SH-SY5Y (cell line): ENCODE measurements around the gene FXR2.

ENCODE experiments used
- GATA2 ChIP-seq: IDR thresholded peaks from 2 replicates; pipeline ENCODE4 v1.6.1; 2011; ENCODE audit warnings: mild to moderate bottlenecking, low read depth, low read length
- GATA3 ChIP-seq: IDR thresholded peaks from 2 replicates; pipeline ENCODE4 v1.6.1; 2011; ENCODE audit warnings: low read depth, mild to moderate bottlenecking, low read length, moderate library complexity

The FXR2 gene

GRCh38 chr17:7555320-7555948 is 59.3 kb downstream of the FXR2 start:
- TF ChIP-seq GATA2: no peak
- no peak for TF ChIP-seq GATA3

DNA sequence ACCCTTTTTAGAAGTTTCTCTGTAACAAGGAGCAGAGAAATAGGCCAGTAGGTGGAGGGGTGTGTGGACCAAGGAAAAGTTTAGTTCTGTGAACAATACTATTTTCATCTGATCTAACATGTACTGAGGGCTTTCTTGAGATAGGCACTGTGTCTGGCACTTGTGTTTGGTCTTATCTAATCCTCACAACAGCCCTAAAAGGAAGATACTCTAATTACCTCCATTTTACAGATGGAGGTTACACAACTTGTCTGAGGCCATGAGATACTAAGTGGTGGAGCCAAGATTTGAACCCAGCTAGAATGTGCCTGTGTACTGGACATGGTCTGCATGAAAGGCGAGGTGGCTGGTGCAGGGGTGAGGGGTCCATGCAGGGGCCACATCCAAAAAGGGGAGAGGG is 61.3 kb downstream of the FXR2 start:
- TF ChIP-seq GATA3 (no peak), GATA2 (no peak)

GRCh38 chr17:7552621-7553051 is 62.1 kb downstream of the FXR2 start:
- no peak for TF ChIP-seq GATA2
- TF ChIP-seq GATA3: no peak

DNA sequence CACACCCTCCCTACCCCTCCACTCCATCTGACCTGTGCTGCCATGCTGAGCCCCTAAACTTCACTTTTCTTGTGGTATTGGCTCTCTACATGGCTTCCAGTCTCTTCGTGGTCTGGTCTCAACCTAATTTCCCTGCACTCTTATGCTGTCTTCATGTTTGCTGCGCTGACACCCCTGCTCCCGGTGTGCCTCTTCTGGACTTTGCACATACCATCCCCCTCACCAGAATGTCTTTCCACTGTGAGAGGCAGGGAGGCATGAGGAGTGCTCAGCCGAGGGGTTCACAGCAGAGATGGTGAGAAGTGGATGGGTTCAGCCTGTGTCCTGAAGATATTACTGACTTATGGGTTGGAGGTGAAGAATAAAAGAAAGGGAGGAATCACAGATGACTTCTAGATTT is 63.3 kb downstream of the FXR2 start:
- TF ChIP-seq GATA3: no peak
- TF ChIP-seq GATA2: no peak

GRCh38 chr17:7550344-7550743 is 64.4 kb downstream of the FXR2 start:
- TF ChIP-seq GATA3 (no peak), GATA2 (no peak)

DNA sequence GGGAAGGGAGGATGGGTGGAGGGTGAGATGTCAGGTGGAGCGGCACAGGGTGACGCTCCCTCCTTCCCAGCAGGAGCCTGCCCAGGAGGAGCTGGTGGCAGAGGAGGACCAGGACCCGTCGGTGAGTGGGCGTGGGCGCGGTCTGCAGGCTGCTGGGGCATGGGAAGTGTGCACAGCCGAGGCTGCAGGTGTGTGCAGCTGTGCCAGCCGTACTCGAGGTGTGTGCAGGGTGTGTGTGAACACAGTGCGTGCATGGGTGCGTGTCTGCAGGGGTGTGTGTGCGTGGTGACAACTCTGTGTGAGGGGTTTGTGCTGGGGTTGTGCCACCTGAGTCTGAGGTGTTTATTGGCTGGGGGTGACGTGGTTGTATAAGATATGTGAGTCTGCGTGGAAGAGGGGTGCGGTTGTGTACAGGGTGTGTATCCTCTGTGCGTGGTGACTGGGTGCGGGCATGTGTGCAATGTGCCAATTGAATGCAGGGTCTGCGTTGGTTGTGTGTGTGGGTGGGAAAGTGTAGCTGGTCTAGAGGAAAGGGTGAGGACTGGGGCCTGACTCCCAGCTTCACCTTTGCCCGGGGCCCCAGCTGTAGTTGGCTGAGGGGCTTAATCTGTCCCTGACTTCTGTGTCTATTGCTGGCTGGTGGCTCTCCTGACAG is 65.2 kb downstream of the FXR2 start:
- TF ChIP-seq GATA3: no peak
- TF ChIP-seq GATA2: no peak

GRCh38 chr17:7548585-7549400 is 65.9 kb downstream of the FXR2 start, which contains the start of gene TNFSF12:
Gene TNFSF12 (plus strand): TSS chr17:7549058. CDS start chr17:7549154, 96 bp downstream.
- TF ChIP-seq GATA3 (no peak), GATA2 (no peak)

DNA sequence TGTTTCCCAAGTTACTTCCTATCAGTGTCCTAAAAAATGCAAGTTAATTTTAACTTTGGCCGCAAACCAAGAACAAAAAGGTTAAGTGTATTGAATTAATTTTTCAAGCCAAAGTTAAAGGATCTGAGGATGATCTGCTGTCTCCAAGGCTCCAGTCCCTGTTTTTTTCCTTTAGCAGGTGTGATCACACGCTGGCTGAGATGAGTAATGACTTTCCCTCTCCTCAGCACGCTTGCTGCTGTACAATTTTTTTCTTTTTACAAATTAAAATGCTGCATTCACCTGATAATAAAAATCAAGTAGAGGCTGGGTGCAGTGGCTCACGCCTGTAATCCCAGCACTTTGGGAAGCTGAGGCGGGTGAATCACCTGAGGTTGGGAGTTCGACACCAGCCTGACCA is 69.8 kb downstream of the FXR2 start:
- no peak for TF ChIP-seq GATA2
- TF ChIP-seq GATA3: no peak
